Measurements from ENCODE around the gene SMIM38.
A peak's percentile ranks its signal among the peaks of the same experiment; 100 is the strongest.

The SMIM38 gene

GRCh38 chr11:69116671-69117070 is 39.1 kb upstream of the SMIM38 start:
- H3K27ac Mint-ChIP-seq: no peak overlapping the region
- no peak overlapping the region for H3K4me3 Mint-ChIP-seq
- H3K36me3 Mint-ChIP-seq: no peaks in the 10 kb centered on the region
- peaks cover 6% of the 10 kb centered on the region for H3K9me3 Mint-ChIP-seq
- peaks cover 9% of the 10 kb centered on the region for H3K4me1 Mint-ChIP-seq
- H3K27me3 Mint-ChIP-seq: peaks cover 8% of the 10 kb centered on the region
- no peak for ATAC-seq

- H3K4me1 Mint-ChIP-seq: peaks cover 33% of the 10 kb centered on the region
- H3K27ac Mint-ChIP-seq: no peak overlapping the region
- peaks cover 8% of the 10 kb centered on the region for H3K27me3 Mint-ChIP-seq
- H3K36me3 Mint-ChIP-seq: no peaks in the 10 kb centered on the region
- peaks cover 6% of the 10 kb centered on the region for H3K9me3 Mint-ChIP-seq
- ATAC-seq: no peak
- no peak overlapping the region for H3K4me3 Mint-ChIP-seq
These were observed 36.5 kb upstream of the SMIM38 start for GRCh38 chr11:69119190-69119589.

GRCh38 chr11:69120096-69120875 is 35.4 kb upstream of the SMIM38 start:
- Mint-ChIP-seq H3K9me3 (peaks cover 6% of the 10 kb centered on the region), H3K27me3 (peaks cover 8% of the 10 kb centered on the region), H3K4me3 (no peak overlapping the region), H3K4me1 (peaks cover 35% of the 10 kb centered on the region), H3K36me3 (no peaks in the 10 kb centered on the region), H3K27ac (no peak overlapping the region)
- no peak for ATAC-seq

GRCh38 chr11:69121021-69121420 is 34.7 kb upstream of the SMIM38 start:
- peak overlapping the region; percentile 25 for H3K27ac Mint-ChIP-seq
- peaks cover 8% of the 10 kb centered on the region for H3K27me3 Mint-ChIP-seq
- peaks cover 35% of the 10 kb centered on the region for H3K4me1 Mint-ChIP-seq
- H3K9me3 Mint-ChIP-seq: peaks cover 6% of the 10 kb centered on the region
- no peak for ATAC-seq
- H3K36me3 Mint-ChIP-seq: no peaks in the 10 kb centered on the region
- no peak overlapping the region for H3K4me3 Mint-ChIP-seq

- Mint-ChIP-seq H3K36me3 (no peaks in the 10 kb centered on the region), H3K9me3 (peaks cover 6% of the 10 kb centered on the region), H3K4me3 (no peak overlapping the region), H3K4me1 (peaks cover 35% of the 10 kb centered on the region), H3K27ac (peak overlapping the region; percentile 25), H3K27me3 (peaks cover 8% of the 10 kb centered on the region)
- no peak for ATAC-seq
These were observed 34.0 kb upstream of the SMIM38 start for GRCh38 chr11:69121621-69122325.

GRCh38 chr11:69122326-69122629 is 33.5 kb upstream of the SMIM38 start:
- no peak overlapping the region for H3K4me3 Mint-ChIP-seq
- H3K9me3 Mint-ChIP-seq: peaks cover 6% of the 10 kb centered on the region
- H3K27me3 Mint-ChIP-seq: peaks cover 8% of the 10 kb centered on the region
- no peak for ATAC-seq
- H3K27ac Mint-ChIP-seq: peak overlapping the region; percentile 52
- H3K36me3 Mint-ChIP-seq: no peaks in the 10 kb centered on the region
- peaks cover 35% of the 10 kb centered on the region for H3K4me1 Mint-ChIP-seq

GRCh38 chr11:69122630-69123431 is 32.9 kb upstream of the SMIM38 start:
- peaks cover 8% of the 10 kb centered on the region for H3K27me3 Mint-ChIP-seq
- H3K4me3 Mint-ChIP-seq: peak overlapping the region; percentile 56
- peaks cover 35% of the 10 kb centered on the region for H3K4me1 Mint-ChIP-seq
- peaks cover 8% of the 10 kb centered on the region for H3K9me3 Mint-ChIP-seq
- no peaks in the 10 kb centered on the region for H3K36me3 Mint-ChIP-seq
- peak; percentile 88 for ATAC-seq
- peak overlapping the region; percentile 52 for H3K27ac Mint-ChIP-seq

GRCh38 chr11:69123593-69124545 is 31.9 kb upstream of the SMIM38 start:
- ATAC-seq: peak; percentile 62
- peaks cover 11% of the 10 kb centered on the region for H3K9me3 Mint-ChIP-seq
- H3K27ac Mint-ChIP-seq: no peak overlapping the region
- peaks cover 1% of the 10 kb centered on the region for H3K36me3 Mint-ChIP-seq
- H3K4me3 Mint-ChIP-seq: peak overlapping the region; percentile 16
- H3K27me3 Mint-ChIP-seq: peaks cover 8% of the 10 kb centered on the region
- H3K4me1 Mint-ChIP-seq: peaks cover 35% of the 10 kb centered on the region

- no peak for ATAC-seq
- H3K27ac Mint-ChIP-seq: no peak overlapping the region
- H3K9me3 Mint-ChIP-seq: peaks cover 9% of the 10 kb centered on the region
- H3K4me1 Mint-ChIP-seq: peaks cover 34% of the 10 kb centered on the region
- peaks cover 8% of the 10 kb centered on the region for H3K27me3 Mint-ChIP-seq
- H3K36me3 Mint-ChIP-seq: peaks cover 6% of the 10 kb centered on the region
- no peak overlapping the region for H3K4me3 Mint-ChIP-seq
These were observed 29.9 kb upstream of the SMIM38 start for GRCh38 chr11:69125861-69126260.

- no peak overlapping the region for H3K27ac Mint-ChIP-seq
- peaks cover 9% of the 10 kb centered on the region for H3K9me3 Mint-ChIP-seq
- H3K36me3 Mint-ChIP-seq: peaks cover 6% of the 10 kb centered on the region
- H3K27me3 Mint-ChIP-seq: peaks cover 5% of the 10 kb centered on the region
- H3K4me1 Mint-ChIP-seq: peaks cover 30% of the 10 kb centered on the region
- no peak for ATAC-seq
- no peak overlapping the region for H3K4me3 Mint-ChIP-seq
These were observed 29.4 kb upstream of the SMIM38 start for GRCh38 chr11:69126286-69126685.

- H3K27ac Mint-ChIP-seq: no peak overlapping the region
- peaks cover 22% of the 10 kb centered on the region for H3K4me1 Mint-ChIP-seq
- no peak for ATAC-seq
- peaks cover 6% of the 10 kb centered on the region for H3K36me3 Mint-ChIP-seq
- H3K9me3 Mint-ChIP-seq: peaks cover 9% of the 10 kb centered on the region
- H3K4me3 Mint-ChIP-seq: no peak overlapping the region
- H3K27me3 Mint-ChIP-seq: no peaks in the 10 kb centered on the region
These were observed 28.5 kb upstream of the SMIM38 start for GRCh38 chr11:69127081-69127850.

GRCh38 chr11:69127884-69128283 is 27.9 kb upstream of the SMIM38 start:
- H3K4me3 Mint-ChIP-seq: no peak overlapping the region
- H3K9me3 Mint-ChIP-seq: peaks cover 9% of the 10 kb centered on the region
- H3K27me3 Mint-ChIP-seq: no peaks in the 10 kb centered on the region
- H3K27ac Mint-ChIP-seq: no peak overlapping the region
- H3K36me3 Mint-ChIP-seq: peaks cover 6% of the 10 kb centered on the region
- ATAC-seq: no peak
- H3K4me1 Mint-ChIP-seq: peaks cover 16% of the 10 kb centered on the region

GRCh38 chr11:69129053-69129452 is 26.7 kb upstream of the SMIM38 start:
- no peak overlapping the region for H3K4me3 Mint-ChIP-seq
- H3K9me3 Mint-ChIP-seq: peaks cover 10% of the 10 kb centered on the region
- H3K27ac Mint-ChIP-seq: no peak overlapping the region
- H3K4me1 Mint-ChIP-seq: peaks cover 8% of the 10 kb centered on the region
- peaks cover 13% of the 10 kb centered on the region for H3K36me3 Mint-ChIP-seq
- no peak for ATAC-seq
- H3K27me3 Mint-ChIP-seq: no peaks in the 10 kb centered on the region

GRCh38 chr11:69129647-69130046 is 26.1 kb upstream of the SMIM38 start:
- ATAC-seq: no peak
- H3K4me3 Mint-ChIP-seq: no peak overlapping the region
- peaks cover 12% of the 10 kb centered on the region for H3K9me3 Mint-ChIP-seq
- peaks cover 16% of the 10 kb centered on the region for H3K36me3 Mint-ChIP-seq
- H3K27ac Mint-ChIP-seq: no peak overlapping the region
- H3K27me3 Mint-ChIP-seq: no peaks in the 10 kb centered on the region
- H3K4me1 Mint-ChIP-seq: peaks cover 10% of the 10 kb centered on the region

All from stimulated activated memory B cell treated with anti-CD40 and anti-IgM and Interleukin-4, amounts not matched to agents 10 μg/mL and 1 μg/mL and 100 μg/mL, for 72 hours (primary cell).